KMS-11 (cell line): Measurements from ENCODE around the gene POLE.

Source experiments
- H2AFZ ChIP-seq: fragments of 200-600 bp; sonication (generic); 2 replicates; pipeline ENCODE4 v1.6.1; 2016; ENCODE audit warnings: antibody characterized with exemption, mixed run types, low read depth
- H3K27ac ChIP-seq: fragments of 200-600 bp; sonication (generic); 2 replicates; pipeline ENCODE4 v1.6.1; 2016; ENCODE audit warnings: mild to moderate bottlenecking, mixed run types
- H3K27me3 ChIP-seq: fragments of 200-600 bp; sonication (generic); 2 replicates; pipeline ENCODE4 v1.6.1; 2017; ENCODE audit warnings: mild to moderate bottlenecking, low read depth, mixed run types, moderate library complexity; ENCODE audit not compliant: insufficient read depth
- H3K36me3 ChIP-seq: fragments of 200-600 bp; sonication (generic); 2 replicates; pipeline ENCODE4 v1.6.1; 2017; ENCODE audit warnings: mild to moderate bottlenecking, mixed run types; ENCODE audit not compliant: insufficient read depth
- H3K4me1 ChIP-seq: fragments of 200-600 bp; sonication (generic); 2 replicates; pipeline ENCODE4 v1.6.1; 2016; ENCODE audit warnings: mild to moderate bottlenecking, low read depth, mixed run types; ENCODE audit not compliant: poor library complexity, severe bottlenecking
- H3K4me2 ChIP-seq: fragments of 200-600 bp; sonication (generic); 2 replicates; pipeline ENCODE4 v1.7.0; 2016; ENCODE audit warnings: mild to moderate bottlenecking, mixed run types
- H3K4me3 ChIP-seq: fragments of 200-600 bp; sonication (generic); IDR thresholded peaks from 2 replicates; pipeline ENCODE4 v1.6.1; 2017; ENCODE audit warnings: low read depth, low read length, mixed read lengths; ENCODE audit not compliant: insufficient read depth
- H3K79me2 ChIP-seq: fragments of 200-600 bp; sonication (generic); 2 replicates; pipeline ENCODE4 v1.6.1; 2016; ENCODE audit warnings: low read depth, mixed run types; ENCODE audit not compliant: insufficient read depth
- H3K9ac ChIP-seq: fragments of 200-600 bp; sonication (generic); 2 replicates; pipeline ENCODE4 v1.6.1; 2016; ENCODE audit warnings: mild to moderate bottlenecking, mixed run types
- H4K20me1 ChIP-seq: fragments of 200-600 bp; sonication (generic); 2 replicates; pipeline ENCODE4 v1.6.1; 2016; ENCODE audit warnings: mild to moderate bottlenecking, mixed run types; ENCODE audit not compliant: insufficient read depth
- CTCF ChIP-seq: fragments of 200-600 bp; sonication (generic); conservative IDR thresholded peaks from 2 replicates; pipeline ENCODE4 v1.6.1; 2017; ENCODE audit warnings: low read depth, mild to moderate bottlenecking, antibody characterized with exemption, low read length, moderate library complexity, mixed read lengths

The POLE gene

DNA sequence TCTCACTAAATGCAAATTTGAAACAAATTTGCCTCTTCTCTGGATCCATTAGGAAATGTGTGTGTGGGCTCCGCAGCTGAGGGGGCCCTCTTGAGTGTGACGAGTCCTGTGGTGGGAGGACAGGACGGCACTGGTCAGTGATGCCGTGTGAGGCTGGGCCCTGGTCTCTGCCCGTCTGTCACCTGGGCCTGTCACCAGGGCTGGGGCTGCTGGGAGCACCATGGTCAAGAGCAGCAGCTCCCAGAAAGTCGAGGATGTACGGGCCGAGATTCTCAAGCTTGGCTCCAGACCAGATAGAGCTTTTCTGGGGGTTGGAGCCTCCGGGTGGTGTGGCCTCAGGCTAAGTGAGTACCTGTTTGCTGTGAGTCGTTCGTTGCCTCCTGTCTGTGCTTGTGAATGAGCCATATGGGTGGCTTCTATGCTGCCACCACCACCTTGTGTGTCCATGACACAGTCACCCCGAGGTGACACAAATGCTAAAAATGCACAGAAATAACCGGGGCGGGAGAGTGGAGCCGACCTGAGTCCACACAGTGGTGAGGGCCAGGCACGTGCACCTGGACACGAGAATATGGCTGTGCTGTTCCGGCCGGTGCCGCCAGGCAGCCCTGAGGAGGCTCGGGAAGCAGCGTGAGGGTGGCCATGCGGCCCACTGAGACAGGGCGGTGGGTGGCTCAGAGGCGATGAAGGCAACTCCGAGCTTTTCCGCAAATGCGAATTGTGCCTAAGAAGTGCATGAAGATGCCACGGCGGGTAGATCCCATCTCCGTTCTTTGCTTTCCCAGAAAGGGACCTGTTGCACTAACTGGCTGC is 32.2 kb upstream of the POLE start:
- Histone ChIP-seq H2AFZ (no peak overlapping the region), H3K4me2 (no peak overlapping the region), H3K27me3 (no peaks in the 10 kb centered on the region), H3K27ac (no peak overlapping the region), H3K4me1 (no peaks in the 10 kb centered on the region), H3K79me2 (peaks cover 5% of the 10 kb centered on the region; the same call in 1 of the 2 replicates), H3K9ac (no peak overlapping the region), H3K4me3 (no peak overlapping the region), H3K36me3 (no peaks in the 10 kb centered on the region), H4K20me1 (no peaks in the 10 kb centered on the region)
- TF ChIP-seq CTCF = no peak

- no peak for TF ChIP-seq CTCF
- Histone ChIP-seq H3K36me3 (no peaks in the 10 kb centered on the region), H3K27ac (no peak overlapping the region)
Measured at GRCh38 chr12:132718644-132719043, 31.5 kb upstream of the POLE start.

GRCh38 chr12:132717531-132718387 is 30.6 kb upstream of the POLE start:
- Histone ChIP-seq H3K27ac (no peak overlapping the region), H3K79me2 (peaks cover 20% of the 10 kb centered on the region), H3K4me3 (no peak overlapping the region), H2AFZ (no peak overlapping the region), H3K36me3 (no peaks in the 10 kb centered on the region), H3K27me3 (no peaks in the 10 kb centered on the region), H3K9ac (no peak overlapping the region), H4K20me1 (no peaks in the 10 kb centered on the region), H3K4me2 (no peak overlapping the region), H3K4me1 (no peaks in the 10 kb centered on the region)
- no peak for TF ChIP-seq CTCF

More at GRCh38 chr12:132718644-132719043, 31.5 kb upstream of the POLE start:
- Histone ChIP-seq H3K9ac (no peak overlapping the region), H3K4me1 (no peaks in the 10 kb centered on the region), H3K4me3 (no peak overlapping the region), H3K27me3 (no peaks in the 10 kb centered on the region), H3K79me2 (peaks cover 12% of the 10 kb centered on the region; the same call in 1 of the 2 replicates), H2AFZ (no peak overlapping the region), H3K4me2 (no peak overlapping the region), H4K20me1 (no peaks in the 10 kb centered on the region)

DNA sequence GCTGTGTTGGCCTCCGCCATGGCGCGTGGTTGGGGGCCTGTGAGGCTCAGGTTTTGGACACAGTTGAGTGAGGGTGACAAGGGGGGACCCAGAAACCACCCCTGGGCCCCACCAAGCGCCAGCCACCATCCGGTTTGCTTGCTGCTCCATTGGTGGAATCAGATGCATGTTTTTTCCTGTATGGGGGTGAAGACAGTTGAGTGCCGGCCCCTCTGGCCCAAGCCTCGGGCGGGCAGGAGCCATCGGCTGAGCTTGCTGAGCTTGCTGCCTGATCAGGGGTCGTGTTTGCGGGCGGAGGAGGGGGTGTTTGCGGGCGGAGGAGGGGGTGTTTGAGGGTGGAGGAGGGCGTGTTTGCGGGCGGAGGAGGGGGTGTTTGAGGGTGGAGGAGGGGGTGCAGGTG is 29.9 kb upstream of the POLE start:
- Histone ChIP-seq H3K27me3 (no peaks in the 10 kb centered on the region), H3K4me3 (no peak overlapping the region), H2AFZ (no peak overlapping the region), H3K9ac (no peak overlapping the region), H3K4me2 (no peak overlapping the region), H3K79me2 (peaks cover 28% of the 10 kb centered on the region), H3K36me3 (no peaks in the 10 kb centered on the region), H3K4me1 (no peaks in the 10 kb centered on the region), H3K27ac (no peak overlapping the region), H4K20me1 (no peaks in the 10 kb centered on the region)
- TF ChIP-seq CTCF = no peak
